ENCODE results near the gene NME1.

DNA sequence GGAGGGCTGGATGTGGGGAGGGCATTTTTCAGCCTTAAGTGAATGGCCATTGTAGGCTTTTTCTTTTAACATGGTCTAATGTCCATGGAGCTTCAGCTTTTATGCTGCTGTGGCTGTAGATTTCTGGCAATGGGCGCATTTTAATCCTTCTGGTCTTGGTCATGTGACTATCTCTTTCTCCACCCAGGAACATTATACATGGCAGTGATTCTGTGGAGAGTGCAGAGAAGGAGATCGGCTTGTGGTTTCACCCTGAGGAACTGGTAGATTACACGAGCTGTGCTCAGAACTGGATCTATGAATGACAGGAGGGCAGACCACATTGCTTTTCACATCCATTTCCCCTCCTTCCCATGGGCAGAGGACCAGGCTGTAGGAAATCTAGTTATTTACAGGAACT lies 8.2 kb downstream of the NME1 start:
- TF ChIP-seq, protein P1, sequence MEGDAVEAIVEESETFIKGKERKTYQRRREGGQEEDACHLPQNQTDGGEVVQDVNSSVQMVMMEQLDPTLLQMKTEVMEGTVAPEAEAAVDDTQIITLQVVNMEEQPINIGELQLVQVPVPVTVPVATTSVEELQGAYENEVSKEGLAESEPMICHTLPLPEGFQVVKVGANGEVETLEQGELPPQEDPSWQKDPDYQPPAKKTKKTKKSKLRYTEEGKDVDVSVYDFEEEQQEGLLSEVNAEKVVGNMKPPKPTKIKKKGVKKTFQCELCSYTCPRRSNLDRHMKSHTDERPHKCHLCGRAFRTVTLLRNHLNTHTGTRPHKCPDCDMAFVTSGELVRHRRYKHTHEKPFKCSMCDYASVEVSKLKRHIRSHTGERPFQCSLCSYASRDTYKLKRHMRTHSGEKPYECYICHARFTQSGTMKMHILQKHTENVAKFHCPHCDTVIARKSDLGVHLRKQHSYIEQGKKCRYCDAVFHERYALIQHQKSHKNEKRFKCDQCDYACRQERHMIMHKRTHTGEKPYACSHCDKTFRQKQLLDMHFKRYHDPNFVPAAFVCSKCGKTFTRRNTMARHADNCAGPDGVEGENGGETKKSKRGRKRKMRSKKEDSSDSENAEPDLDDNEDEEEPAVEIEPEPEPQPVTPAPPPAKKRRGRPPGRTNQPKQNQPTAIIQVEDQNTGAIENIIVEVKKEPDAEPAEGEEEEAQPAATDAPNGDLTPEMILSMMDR (IDR thresholded peaks at IDR 0.05 in 4 of 5, conservative IDR thresholded peaks at IDR 0.05 in 1 of 5), result no peak
- no peak for TF ChIP-seq POLR2A (IDR thresholded peaks at IDR 0.05)

Data from gastrocnemius medialis (tissue), 4 donors.